Ascending aorta (tissue), 2 donors: ENCODE results near the gene KRTAP5-7. TPM values are rescaled to one million over a fixed set of nuclear protein-coding genes. Genes with fewer than 3 reads are reported as not detected.

Source experiments
- DNase-seq, 2 donors: peaks; one replicate each; pipeline ENCODE4 v3.0.0-alpha.2; 2019; ENCODE audit warnings: low spot score in 2 of 2
- H3K27ac ChIP-seq, 2 donors: fragments of 200-600 bp; sonication (generic); one replicate each; pipeline ENCODE4 v1.5.1; 2016 to 2017; ENCODE audit warnings: mild to moderate bottlenecking in 1 of 2
- H3K27me3 ChIP-seq: fragments of 200-600 bp; sonication (generic); one replicate; pipeline ENCODE4 v1.5.1; 2017
- H3K36me3 ChIP-seq, 2 donors: fragments of 200-600 bp; sonication (generic); one replicate each; pipeline ENCODE4 v1.5.1; 2016
- H3K4me1 ChIP-seq, 2 donors: fragments of 200-600 bp; sonication (generic); one replicate each; pipeline ENCODE4 v1.5.1; 2016 to 2017; ENCODE audit warnings: mild to moderate bottlenecking in 1 of 2
- H3K4me3 ChIP-seq, 2 donors: fragments of 200-600 bp; sonication (generic); one replicate each; pipeline ENCODE4 v1.5.1; 2016 to 2017; ENCODE audit warnings: mild to moderate bottlenecking in 1 of 2
- H3K9me3 ChIP-seq, 2 donors: fragments of 200-600 bp; sonication (generic); one replicate each; pipeline ENCODE4 v1.5.1; 2016
- CTCF ChIP-seq, 3 experiments: fragments of 200-600 bp in 2 of 3; fragments of 450-650 bp in 1 of 3; sonication (generic) in 2 of 3; IDR thresholded peaks; one replicate each; pipeline ENCODE4 v1.5.1; 2016 to 2019; ENCODE audit warnings: antibody characterized with exemption in 3 of 3, mild to moderate bottlenecking in 1 of 3, moderate library complexity in 1 of 3
- intact Hi-C: fragments of 100-400 bp; cut with DNase I; formaldehyde crosslinking; loops from one replicate; pipeline ENCODE4 v1.15.1; 2023
- total RNA-seq: library from RNA; depleted of rRNA; stranded (reverse); fragments of >200 nt; gene quantifications from one replicate; pipeline ENCODE4 v1.1.0, GENCODE V29; 2016

Gene KRTAP5-7
- total RNA-seq, 1 donor from 2014 or later: not detected

- no peak for TF ChIP-seq CTCF (IDR thresholded peaks at IDR 0.05)
- no peak for DNase-seq
- no peaks in the 10 kb centered on the region for H3K9me3 ChIP-seq
- no peak overlapping the region for H3K27ac ChIP-seq
- intact Hi-C loops: no loop called here
- H3K27me3 ChIP-seq: no peaks in the 10 kb centered on the region
- H3K4me3 ChIP-seq: no peak overlapping the region
- no peaks in the 10 kb centered on the region for H3K4me1 ChIP-seq
- no peaks in the 10 kb centered on the region for H3K36me3 ChIP-seq
Observed at GRCh38 chr11:71551711-71552110, 24.6 kb downstream of the KRTAP5-7 start.

GRCh38 chr11:71554996-71555395 is 27.9 kb downstream of the KRTAP5-7 start:
- no peak for TF ChIP-seq CTCF (IDR thresholded peaks at IDR 0.05)
- intact Hi-C loops: no loop called here

GRCh38 chr11:71555508-71555907 is 28.4 kb downstream of the KRTAP5-7 start:
- Histone ChIP-seq H3K36me3 (no peaks in the 10 kb centered on the region), H3K4me1 (no peaks in the 10 kb centered on the region), H3K9me3 (no peaks in the 10 kb centered on the region), H3K27ac (no peak overlapping the region), H3K27me3 (no peaks in the 10 kb centered on the region), H3K4me3 (no peak overlapping the region)
- no peak for DNase-seq
- intact Hi-C loops: no loop called here
- no peak for TF ChIP-seq CTCF (IDR thresholded peaks at IDR 0.05)

More at GRCh38 chr11:71554996-71555395, 27.9 kb downstream of the KRTAP5-7 start:
- Histone ChIP-seq H3K36me3 (no peaks in the 10 kb centered on the region), H3K4me3 (no peak overlapping the region), H3K4me1 (no peaks in the 10 kb centered on the region), H3K9me3 (no peaks in the 10 kb centered on the region), H3K27ac (no peak overlapping the region), H3K27me3 (no peaks in the 10 kb centered on the region)
- no peak for DNase-seq

GRCh38 chr11:71556018-71556417 is 29.0 kb downstream of the KRTAP5-7 start:
- H3K9me3 ChIP-seq: no peaks in the 10 kb centered on the region
- no peaks in the 10 kb centered on the region for H3K27me3 ChIP-seq
- H3K4me1 ChIP-seq: no peaks in the 10 kb centered on the region
- no peaks in the 10 kb centered on the region for H3K36me3 ChIP-seq
- intact Hi-C loops: no loop called here
- H3K4me3 ChIP-seq: no peak overlapping the region
- no peak for TF ChIP-seq CTCF (IDR thresholded peaks at IDR 0.05)
- DNase-seq: no peak
- H3K27ac ChIP-seq: no peak overlapping the region

GRCh38 chr11:71557257-71557656 is 30.2 kb downstream of the KRTAP5-7 start:
- no peaks in the 10 kb centered on the region for H3K4me1 ChIP-seq
- H3K4me3 ChIP-seq: no peak overlapping the region
- H3K36me3 ChIP-seq: no peaks in the 10 kb centered on the region
- DNase-seq: no peak
- no peak overlapping the region for H3K27ac ChIP-seq
- intact Hi-C loops: no loop called here
- H3K27me3 ChIP-seq: no peaks in the 10 kb centered on the region
- TF ChIP-seq CTCF (IDR thresholded peaks at IDR 0.05): no peak
- no peaks in the 10 kb centered on the region for H3K9me3 ChIP-seq

GRCh38 chr11:71558996-71559395 is 31.9 kb downstream of the KRTAP5-7 start:
- no peak for TF ChIP-seq CTCF (IDR thresholded peaks at IDR 0.05)
- no peaks in the 10 kb centered on the region for H3K27me3 ChIP-seq
- intact Hi-C loops: no loop called here

More at GRCh38 chr11:71558996-71559395, 31.9 kb downstream of the KRTAP5-7 start:
- no peak overlapping the region for H3K27ac ChIP-seq
- no peaks in the 10 kb centered on the region for H3K4me1 ChIP-seq
- no peak for DNase-seq
- no peaks in the 10 kb centered on the region for H3K9me3 ChIP-seq
- no peaks in the 10 kb centered on the region for H3K36me3 ChIP-seq
- H3K4me3 ChIP-seq: no peak overlapping the region
